DND-41 (cell line): Measurements from ENCODE around the gene FAM13A.

Source experiments
- ATAC-seq: fragments of 200-7000 bp; cut with Tn5 transposase; 3 replicates; pipeline ENCODE4 v1.9.1; 2021; ENCODE audit warnings: low read depth; ENCODE audit not compliant: insufficient read depth
- DNase-seq: peaks from one replicate; pipeline ENCODE4 v3.0.0-alpha.2; 2020
- H2AFZ ChIP-seq: 2 replicates; pipeline ENCODE4 v1.6.0; 2012; ENCODE audit warnings: low read depth, low read length
- H3K27ac ChIP-seq: 2 replicates; pipeline ENCODE4 v1.5.1; 2012; ENCODE audit warnings: low read length, inconsistent platforms
- H3K27me3 ChIP-seq: fragments of 200-600 bp; sonication (generic); 2 replicates; pipeline ENCODE4 v1.6.0; 2012; ENCODE audit warnings: low read length, mild to moderate bottlenecking, inconsistent platforms; ENCODE audit not compliant: insufficient read depth, poor library complexity
- H3K36me3 ChIP-seq: 2 replicates; pipeline ENCODE4 v1.5.1; 2012; ENCODE audit warnings: low read length, inconsistent platforms; ENCODE audit not compliant: insufficient read depth
- H3K4me1 ChIP-seq: 2 replicates; pipeline ENCODE4 v1.5.1; 2012; ENCODE audit warnings: mild to moderate bottlenecking, low read length; ENCODE audit not compliant: insufficient read depth
- H3K4me2 ChIP-seq: 2 replicates; pipeline ENCODE4 v1.6.0; 2012; ENCODE audit warnings: mild to moderate bottlenecking, moderate library complexity, low read length, inconsistent platforms; ENCODE audit not compliant: insufficient read depth
- H3K4me3 ChIP-seq, 2 experiments: fragments of 200-600 bp in 1 of 2; shearing (Covaris generic) in 1 of 2; 2 replicates each; pipeline ENCODE4 v1.5.1; 2012 to 2016; ENCODE audit warnings: inconsistent platforms in 2 of 2, low read length in 2 of 2, mild to moderate bottlenecking in 2 of 2, low read depth in 1 of 2, moderate library complexity in 1 of 2
- H3K79me2 ChIP-seq: 2 replicates; pipeline ENCODE4 v1.6.0; 2012; ENCODE audit warnings: low read length, inconsistent platforms; ENCODE audit not compliant: insufficient read depth
- H3K9ac ChIP-seq: 2 replicates; pipeline ENCODE4 v1.6.0; 2012; ENCODE audit warnings: low read depth, mild to moderate bottlenecking, inconsistent platforms, low read length, moderate library complexity
- H3K9me3 ChIP-seq: 2 replicates; pipeline ENCODE4 v1.5.1; 2012; ENCODE audit warnings: low read length, moderate library complexity, mild to moderate bottlenecking, inconsistent platforms; ENCODE audit not compliant: insufficient read depth, severe bottlenecking
- H4K20me1 ChIP-seq: 2 replicates; pipeline ENCODE4 v1.6.0; 2012; ENCODE audit warnings: low read length; ENCODE audit not compliant: insufficient read depth
- CTCF ChIP-seq: IDR thresholded peaks from 2 replicates; pipeline ENCODE4 v1.5.1; 2012; ENCODE audit warnings: borderline replicate concordance, low read length, moderate library complexity, mild to moderate bottlenecking; ENCODE audit not compliant: poor library complexity, severe bottlenecking; ENCODE audit errors: extremely low read depth
- EZH2 ChIP-seq: IDR thresholded peaks from 3 replicates; pipeline ENCODE4 v1.6.1; 2012; ENCODE audit warnings: borderline replicate concordance, low read depth, mild to moderate bottlenecking, moderate library complexity, low read length, inconsistent platforms; ENCODE audit not compliant: severe bottlenecking

FAM13A gene

GRCh38 chr4:88933414-88934160 lies 123.4 kb downstream of the FAM13A start:
- Histone ChIP-seq H3K36me3 (no peaks in the 10 kb centered on the region), H3K4me3 (no peak overlapping the region), H3K27ac (no peak overlapping the region), H3K79me2 (no peaks in the 10 kb centered on the region), H3K27me3 (no peaks in the 10 kb centered on the region), H4K20me1 (no peaks in the 10 kb centered on the region), H3K9ac (no peak overlapping the region), H3K4me2 (no peak overlapping the region), H2AFZ (no peak overlapping the region), H3K9me3 (no peaks in the 10 kb centered on the region), H3K4me1 (no peaks in the 10 kb centered on the region)
- no peak for TF ChIP-seq CTCF
- TF ChIP-seq EZH2 = no peak
- ATAC-seq (no peak), DNase-seq (no peak)

GRCh38 chr4:88928852-88929251 lies 128.1 kb downstream of the FAM13A start:
- Histone ChIP-seq H3K9ac (no peak overlapping the region), H3K27ac (no peak overlapping the region), H3K4me3 (no peak overlapping the region), H3K9me3 (no peaks in the 10 kb centered on the region), H4K20me1 (no peaks in the 10 kb centered on the region), H3K4me2 (no peak overlapping the region), H3K36me3 (no peaks in the 10 kb centered on the region), H3K27me3 (no peaks in the 10 kb centered on the region), H3K4me1 (no peaks in the 10 kb centered on the region), H2AFZ (no peak overlapping the region), H3K79me2 (no peaks in the 10 kb centered on the region)
- no peak for TF ChIP-seq CTCF
- no peak for TF ChIP-seq EZH2
- DNase-seq (no peak), ATAC-seq (no peak)

GRCh38 chr4:88927420-88927819 lies 129.6 kb downstream of the FAM13A start:
- DNase-seq (no peak), ATAC-seq (no peak)
- Histone ChIP-seq H2AFZ (no peak overlapping the region), H3K27ac (no peak overlapping the region), H3K9me3 (no peaks in the 10 kb centered on the region), H3K4me1 (no peaks in the 10 kb centered on the region), H3K4me2 (no peak overlapping the region), H3K79me2 (no peaks in the 10 kb centered on the region), H3K9ac (no peak overlapping the region), H3K36me3 (no peaks in the 10 kb centered on the region), H4K20me1 (no peaks in the 10 kb centered on the region), H3K27me3 (no peaks in the 10 kb centered on the region), H3K4me3 (no peak overlapping the region)
- TF ChIP-seq CTCF = no peak
- TF ChIP-seq EZH2 = no peak
